ENCODE results near the gene EPHA3.

Gene EPHA3

DNA sequence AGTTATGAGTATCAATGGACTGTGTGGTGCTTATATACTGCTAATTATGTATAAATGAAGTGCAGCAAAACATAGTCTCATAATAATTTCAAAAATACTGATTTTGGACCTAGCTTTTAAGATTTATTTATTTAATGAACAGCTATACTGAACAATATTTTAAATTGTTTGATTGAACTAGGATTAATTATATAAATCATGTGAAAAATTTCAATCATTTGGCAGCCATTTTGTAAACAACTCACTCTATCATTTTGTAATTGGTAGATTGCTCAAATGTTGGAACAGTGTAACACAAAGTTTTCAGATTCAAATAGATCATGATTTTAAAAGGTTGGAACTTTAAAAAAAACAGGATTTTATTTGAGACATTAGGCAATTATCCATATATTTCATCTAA lies 47.0 kb downstream of the EPHA3 start:
- no peak for DNase-seq

DNA sequence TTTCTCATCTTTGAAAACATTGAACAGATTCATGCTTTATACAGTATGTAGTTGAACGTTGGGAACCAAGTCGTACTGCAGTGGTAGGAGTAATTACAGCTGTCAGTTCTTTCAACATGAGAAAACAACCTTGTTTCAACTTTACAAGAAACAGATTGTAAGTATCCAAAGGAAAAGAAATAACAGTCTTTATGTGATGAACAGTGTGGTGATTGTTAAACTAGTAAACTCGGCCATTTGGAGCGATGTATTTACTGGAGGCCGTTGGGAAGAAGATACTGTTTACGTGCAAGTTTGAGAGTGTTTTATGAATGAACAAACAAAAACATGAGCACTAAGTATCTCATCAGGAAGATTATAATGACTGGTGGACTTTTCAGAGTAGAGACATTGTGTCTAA lies 48.4 kb downstream of the EPHA3 start:
- no peak for DNase-seq

DNA sequence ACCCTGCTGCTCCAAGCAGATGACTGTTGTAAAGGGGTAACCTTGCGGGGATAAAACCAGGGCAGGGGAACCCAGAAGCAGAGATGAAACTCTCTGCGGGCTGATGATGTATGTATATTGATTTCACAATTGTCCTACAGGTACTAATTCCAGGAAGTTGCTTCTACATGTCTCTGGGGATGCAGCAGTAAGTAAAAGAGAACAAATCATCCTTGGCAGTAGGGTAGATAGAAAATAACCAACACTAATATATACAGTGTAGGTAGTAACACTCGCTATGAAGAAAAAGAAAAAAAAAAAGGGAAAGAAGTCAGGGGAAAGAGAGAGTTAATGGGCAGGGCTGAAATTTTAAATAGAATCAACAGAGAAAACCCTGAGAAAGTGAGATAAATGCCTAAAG lies 50.2 kb downstream of the EPHA3 start:
- no peak for DNase-seq

DNA sequence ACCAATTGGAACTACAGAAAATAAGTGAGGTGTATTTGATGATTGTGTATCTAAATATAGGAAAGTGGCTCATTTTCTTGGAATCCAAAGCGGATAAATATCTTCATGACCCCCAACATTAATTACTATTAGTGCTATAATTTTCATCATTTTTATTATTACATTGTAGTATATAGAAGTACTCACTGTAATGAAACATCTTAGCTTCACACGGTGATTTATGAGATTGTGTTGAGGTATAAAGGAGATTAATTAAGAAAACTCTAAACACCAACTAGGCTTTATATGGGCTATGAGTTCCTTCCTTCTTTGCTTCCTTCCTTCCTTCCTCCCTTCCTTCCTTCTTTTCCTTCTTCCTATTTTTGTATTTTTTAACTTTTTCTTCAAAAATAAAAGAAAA lies 52.2 kb downstream of the EPHA3 start:
- DNase-seq = no peak

DNA sequence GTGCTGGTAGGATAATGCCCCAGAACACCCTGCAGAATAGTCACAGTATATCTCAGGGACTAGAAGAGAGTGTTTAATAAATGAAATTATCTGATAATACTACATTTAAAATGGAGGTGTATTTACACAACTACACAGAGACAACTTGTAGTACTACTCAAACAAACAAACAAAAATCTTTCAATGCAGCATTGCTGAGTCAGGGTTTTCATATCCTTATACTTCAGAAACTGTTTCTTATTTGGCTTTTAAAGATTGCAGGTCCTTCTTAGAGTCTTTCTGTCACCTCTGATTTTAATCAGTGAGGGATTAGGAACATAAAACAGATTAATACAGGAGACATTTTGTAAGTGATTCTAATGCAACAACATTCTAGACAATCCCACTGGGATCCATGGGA lies 57.4 kb downstream of the EPHA3 start:
- DNase-seq = no peak

DNA sequence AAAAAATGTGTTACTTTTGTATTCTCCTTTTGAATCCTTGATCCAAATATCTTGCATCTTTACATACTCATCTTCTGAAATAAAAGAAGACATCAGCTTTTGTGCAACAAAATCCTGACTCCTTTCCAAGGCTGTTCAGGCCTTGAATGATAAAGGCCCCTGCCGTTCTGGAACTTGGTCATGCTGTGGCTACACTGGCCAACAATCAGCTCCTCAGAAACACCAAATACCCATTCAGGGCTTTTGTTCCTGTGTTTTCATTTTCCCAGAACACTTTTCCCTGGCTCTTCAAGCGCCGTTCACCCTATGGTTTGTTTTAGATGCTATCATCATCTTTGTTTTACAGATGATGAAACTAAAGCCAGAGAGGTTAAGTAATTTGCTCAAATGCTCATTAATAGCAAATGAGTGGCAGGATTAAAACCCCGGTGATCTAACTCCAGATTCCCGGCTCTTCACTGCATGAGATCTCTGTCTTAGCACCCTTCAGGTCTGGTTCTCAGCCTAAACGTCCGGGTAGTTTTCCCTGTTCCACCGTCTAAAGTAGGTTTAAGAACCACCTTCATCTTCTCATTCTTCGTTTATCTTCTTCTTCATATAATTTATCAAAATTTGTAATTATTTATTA lies 58.3 kb downstream of the EPHA3 start:
- DNase-seq = no peak

DNA sequence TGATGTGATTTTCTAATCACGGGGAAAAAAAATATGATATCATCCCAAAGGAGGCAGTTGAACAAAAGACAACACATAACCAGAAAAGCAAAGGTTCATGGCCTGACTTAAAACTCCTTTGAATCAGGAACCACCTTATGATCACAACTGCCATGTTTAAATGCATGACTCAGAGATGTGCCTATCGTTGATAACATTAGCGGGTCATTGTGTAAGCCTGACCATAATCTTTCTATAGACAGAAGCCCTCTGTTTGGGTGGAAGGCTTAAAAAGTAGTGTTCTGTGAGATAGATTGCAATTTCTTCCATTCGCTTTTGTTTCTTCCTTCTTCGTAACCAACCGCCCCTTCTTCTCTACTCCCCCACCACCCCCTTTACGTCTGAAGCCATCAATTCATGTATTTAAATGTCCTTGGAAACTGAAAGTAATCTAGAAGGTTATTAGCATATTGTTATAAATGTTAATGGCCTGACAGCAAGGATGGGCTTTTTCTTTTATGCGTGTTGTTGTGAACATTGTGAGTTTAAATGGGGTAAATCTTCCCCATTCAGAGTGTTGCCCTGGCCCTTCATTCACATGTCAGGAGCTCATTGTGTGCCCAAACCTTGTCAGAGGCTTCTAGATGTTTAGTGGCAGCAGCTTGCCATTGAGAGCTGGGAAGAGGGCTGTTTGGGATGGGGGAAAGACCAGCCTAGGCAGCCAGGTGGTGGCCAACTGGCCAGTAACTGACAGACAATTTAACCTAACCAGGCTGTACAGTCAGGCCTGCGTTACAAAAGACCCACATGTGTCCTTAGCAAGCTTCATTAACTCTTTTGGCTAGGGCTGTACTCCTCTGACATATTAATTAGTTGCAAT lies 64.5 kb downstream of the EPHA3 start:
- DNase-seq = no peak

DNA sequence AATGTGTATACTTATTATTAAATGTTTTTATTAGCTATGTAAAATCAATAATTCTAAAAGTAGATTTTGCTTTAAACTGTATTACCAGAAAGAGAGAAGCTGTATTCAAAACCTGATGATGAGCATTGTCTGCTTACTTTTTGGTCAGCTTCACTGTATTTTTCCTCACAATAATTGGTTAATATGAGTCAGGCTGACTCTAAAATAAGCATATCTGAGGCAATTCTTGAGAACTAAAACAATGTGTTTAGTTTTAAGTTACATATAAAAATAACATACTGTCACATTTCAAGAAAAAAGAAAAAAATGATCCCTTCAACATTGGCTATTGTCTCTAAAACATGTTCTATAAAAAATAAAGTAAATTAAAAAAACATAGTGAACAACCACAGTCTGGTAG lies 66.1 kb downstream of the EPHA3 start:
- DNase-seq = peak; percentile 5

DNA sequence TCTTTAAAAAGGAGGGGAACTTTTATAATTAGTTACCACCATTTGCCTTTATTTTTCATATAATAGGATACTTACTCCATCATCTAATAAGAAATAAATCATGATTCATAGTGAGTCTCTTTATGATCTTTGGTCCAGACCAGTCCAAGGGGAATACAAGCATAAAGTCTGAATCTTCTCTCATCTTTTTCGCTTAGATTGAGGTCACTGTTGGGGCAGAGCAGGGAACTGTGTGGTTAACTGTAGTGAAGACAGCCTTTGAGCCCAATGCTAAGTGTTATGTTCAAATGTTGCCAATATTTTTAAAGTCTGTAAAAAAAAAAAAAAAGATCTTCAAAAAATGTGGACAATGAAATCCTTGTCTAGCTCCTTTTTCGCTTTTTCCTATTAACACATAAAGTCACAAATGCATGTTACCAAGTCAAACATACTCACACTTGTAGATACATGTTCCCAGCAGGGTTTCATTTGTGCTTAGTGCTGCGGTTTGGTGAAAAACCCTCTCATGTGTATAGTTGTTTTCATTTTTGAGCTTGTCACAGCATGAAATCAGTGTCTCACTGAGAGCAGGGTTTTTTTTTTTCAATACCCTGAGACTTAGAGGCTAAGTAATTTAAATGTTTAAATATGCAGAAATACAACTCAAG lies 72.1 kb downstream of the EPHA3 start:
- DNase-seq = no peak

DNA sequence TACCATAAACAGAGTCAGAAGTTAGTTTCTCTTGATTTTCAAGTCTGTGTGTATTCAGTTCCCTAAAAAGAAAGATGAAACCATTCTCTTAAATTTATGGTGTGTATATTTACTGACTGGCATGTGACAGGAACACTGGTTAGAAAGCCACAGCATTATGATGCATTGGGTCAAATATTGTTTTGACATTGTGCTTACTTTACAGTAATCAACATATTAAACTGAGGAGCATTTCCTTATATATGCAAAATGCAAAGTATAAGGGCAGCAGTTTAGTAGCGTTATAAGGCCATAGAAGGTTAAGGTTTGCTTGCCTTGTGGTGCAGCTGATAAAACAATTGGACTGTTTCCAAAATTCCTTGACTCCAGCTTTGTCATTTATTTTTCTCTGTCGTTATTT lies 72.9 kb downstream of the EPHA3 start:
- peak; percentile 5 for DNase-seq

DNA sequence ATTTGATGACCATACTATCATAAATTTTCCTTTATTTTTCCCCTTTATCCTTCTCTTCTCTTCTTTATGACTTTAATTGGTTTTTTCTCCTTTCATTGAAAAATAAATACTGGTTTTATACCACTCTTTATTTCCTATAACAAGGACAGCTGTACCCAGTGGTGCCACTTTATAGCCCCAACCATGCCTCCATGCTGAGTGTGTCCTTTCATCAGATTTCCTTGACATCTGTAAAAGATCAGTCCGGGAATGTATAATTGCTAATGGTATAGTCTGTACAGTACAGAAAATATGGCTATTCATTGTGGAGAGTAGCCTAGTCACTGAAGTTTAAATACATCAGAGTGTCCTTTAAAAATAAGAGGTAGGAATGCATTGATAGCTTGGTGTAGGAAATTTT lies 74.6 kb downstream of the EPHA3 start:
- no peak for DNase-seq

DNA sequence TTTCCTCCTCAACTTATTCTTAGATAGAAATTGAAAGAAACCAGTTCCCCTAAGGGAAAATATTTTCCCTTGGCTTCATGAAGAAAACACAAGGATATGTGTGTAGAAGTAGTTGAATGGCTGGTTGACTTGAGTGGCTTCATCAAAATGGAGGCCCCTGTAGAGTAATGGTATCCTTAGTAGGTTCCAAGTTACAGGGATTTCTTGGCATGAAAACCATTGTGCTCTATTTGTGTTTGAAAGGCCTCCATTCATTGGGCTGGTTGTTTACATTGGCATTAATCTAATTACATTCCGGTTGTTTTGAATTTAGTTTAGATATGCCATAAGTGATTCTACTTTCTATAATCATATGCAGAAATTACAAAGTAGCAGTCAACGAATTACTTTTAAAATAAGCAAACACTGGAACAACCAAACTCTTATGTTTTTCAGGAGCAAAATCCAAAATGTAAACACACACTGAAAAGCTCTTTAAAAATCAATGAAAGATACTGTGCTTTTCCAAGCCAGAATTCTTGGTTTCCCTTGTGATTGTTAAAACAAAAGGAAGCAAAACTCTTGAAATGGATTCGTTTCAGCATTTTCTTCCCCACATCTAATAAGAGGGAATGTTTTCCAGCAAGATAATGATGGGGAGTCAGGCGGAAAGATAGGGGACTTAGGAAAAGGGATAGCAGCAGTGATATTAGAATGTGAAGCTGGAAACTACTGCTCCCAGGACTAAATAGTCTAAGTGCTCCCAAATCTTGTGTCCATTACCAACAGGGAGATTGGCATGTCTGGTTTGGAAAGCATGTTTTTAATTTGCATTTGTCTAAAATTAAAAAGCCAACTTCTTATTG lies 77.0 kb downstream of the EPHA3 start:
- DNase-seq = no peak

DNA sequence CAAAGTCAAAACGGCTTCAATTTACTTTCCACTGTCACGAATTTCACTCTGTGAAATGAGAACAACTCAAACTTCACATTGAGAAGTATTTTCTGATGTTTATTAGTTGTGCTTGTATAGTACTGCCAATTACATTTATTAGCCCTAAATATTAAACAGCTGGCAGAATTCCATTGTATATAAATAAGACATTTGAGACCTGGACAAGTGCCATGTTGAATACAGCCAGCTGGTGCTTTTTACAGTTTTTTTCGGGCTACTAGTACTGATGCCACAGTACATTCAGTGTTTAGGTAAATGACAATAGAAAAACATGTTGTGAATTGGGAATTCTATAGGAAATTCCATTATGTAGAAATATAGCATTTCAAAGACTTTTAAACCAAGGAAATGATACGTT lies 79.0 kb downstream of the EPHA3 start:
- DNase-seq = no peak

DNA sequence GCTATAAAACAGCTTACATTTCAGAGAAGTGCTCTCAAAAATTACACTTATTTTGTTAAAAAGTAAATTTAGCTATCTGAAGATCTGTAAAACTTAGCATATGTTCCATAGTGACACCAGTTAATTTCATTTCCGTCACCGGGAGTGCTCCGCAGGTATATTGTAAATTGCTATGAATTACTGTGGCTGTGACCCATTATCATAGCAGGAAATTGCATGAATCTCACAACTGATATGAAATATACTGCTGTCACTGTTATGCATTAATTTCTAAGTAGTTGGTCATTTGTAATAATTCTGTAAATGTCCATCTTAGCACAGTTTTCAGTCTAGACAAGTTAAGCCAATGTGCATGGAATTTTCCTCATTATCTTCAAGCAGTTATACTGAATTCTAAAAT lies 91.2 kb downstream of the EPHA3 start:
- DNase-seq = no peak

DNA sequence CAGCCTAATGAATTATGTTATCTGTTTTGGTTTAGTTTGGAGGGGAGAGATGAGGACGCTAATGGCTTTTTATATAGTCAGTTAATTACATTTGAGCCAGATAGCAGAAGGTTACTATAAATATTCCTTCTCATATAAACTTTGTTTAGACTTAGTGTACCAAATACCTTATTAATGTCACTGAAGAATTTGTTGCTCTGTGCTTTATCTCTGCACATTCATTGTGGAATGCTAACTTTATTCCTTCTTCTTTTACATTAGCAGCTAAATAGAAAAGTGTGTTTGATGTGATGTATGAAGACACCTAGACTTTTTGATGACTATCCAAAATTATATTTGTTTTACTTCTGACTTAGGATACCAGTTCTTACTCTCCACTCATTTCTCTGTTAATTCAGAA lies 105.2 kb downstream of the EPHA3 start:
- DNase-seq = no peak

DNA sequence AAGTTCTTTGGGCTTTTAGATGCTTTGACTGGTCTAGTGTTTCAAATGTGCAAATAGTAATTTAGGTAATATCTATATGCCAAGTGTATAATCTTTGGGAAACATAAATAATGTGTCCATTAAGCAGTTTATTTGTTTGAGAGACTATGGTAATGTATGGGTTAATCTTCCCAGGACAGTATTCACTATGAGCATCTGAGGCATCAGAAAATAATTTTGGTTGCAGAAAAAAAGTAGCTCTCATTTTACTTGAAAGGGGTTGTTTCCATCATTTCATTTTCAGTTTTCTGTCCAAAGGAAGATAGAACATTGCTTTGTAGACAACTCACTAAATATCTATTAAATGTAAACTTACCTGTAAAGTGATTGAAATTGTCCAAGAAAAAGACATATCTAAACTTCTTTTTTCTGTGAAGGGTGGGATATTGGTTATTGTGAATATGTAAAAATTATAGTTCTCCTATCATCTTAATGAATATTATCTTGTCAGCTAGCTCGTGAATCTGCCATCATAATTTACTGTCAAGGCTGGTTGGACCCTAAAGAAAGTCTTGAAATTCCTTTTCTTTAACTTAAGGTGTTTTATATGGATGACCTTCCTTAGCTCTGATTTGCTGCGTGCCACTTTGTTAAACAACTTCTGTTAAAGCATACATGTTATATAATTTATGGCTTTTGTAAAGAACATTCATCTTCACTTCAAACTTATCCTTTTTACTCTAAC lies 108.8 kb downstream of the EPHA3 start:
- DNase-seq = peak; percentile 52

DNA sequence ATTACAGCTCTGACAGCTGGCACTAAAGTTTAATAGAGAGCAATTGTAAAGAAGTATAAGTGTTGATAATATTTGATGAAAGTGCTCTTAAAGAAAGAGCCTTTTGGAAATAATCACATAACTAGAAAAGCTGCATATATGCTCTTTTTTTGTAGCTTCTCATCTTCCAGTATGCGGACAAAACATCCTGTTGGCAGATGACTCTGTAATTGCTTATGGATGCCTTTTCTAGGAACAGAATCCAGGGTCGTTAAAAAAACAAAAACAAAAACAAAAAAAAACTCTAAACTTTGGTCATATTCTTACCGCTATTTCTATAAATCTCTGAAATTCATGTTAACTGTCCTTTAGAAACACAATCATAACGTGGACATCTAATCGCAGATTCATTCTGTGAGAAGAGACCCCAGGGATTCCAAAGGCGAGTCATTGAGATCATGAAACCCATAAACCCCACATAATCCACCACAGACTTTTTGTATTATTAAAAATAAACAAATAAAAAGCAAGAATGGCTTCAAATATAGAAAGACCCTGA lies 109.8 kb downstream of the EPHA3 start:
- no peak for DNase-seq

DNA sequence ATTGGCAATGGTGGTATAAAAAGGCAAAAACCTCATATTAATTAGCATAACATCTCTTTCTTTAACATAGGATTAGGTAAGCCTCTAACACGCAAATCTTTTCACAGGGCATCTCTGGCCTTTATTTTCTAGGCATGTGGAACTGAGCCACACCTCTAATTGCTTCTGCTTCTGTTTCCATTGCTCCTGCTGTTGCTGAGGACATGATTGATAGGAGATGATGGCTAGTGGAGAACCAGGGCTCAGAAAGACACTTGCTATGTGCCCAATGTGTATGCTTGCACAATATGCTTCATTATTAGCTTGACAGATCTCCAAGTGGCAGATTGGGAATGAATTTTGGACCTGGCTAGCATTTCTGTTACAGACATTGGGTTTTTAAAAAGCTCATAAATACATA lies 114.5 kb downstream of the EPHA3 start:
- DNase-seq = no peak

DNA sequence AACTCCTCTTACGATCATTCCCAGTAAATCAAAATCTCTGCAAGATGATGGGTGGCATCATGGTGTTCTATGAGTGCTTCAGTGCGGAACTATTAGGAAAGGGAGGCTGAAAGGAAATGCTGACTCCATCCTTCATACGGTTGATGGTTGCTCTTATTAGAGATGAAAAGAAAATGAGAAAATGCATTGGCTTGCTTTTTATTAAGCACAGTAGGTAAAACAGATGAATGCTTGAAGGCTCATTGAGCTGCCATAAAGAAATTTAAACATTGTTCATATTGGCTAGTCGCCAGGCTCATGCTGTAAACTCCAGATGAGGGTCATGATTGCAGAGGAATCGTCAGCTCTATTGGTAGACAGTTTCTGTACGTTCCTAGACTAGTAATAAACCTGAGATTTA lies 115.8 kb downstream of the EPHA3 start:
- DNase-seq = no peak

DNA sequence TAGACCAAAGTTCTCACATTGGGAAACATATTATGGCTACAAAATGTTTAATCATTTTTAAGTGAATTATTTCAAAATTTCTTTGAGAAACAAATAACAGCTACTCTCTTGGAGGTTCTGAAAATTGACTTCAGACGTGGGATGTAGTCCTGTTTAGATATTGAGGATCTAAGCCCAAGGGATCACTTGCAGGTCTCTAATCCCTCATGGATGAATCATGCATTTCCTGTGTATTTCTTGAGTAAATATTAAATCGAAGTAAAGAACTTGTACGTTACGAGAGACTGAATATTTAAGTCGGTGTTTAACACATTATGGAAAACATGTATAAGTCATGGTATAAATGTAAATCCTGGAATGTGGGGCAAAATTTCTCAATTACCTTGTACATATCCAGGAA lies 119.8 kb downstream of the EPHA3 start:
- DNase-seq = peak; percentile 75

DNA sequence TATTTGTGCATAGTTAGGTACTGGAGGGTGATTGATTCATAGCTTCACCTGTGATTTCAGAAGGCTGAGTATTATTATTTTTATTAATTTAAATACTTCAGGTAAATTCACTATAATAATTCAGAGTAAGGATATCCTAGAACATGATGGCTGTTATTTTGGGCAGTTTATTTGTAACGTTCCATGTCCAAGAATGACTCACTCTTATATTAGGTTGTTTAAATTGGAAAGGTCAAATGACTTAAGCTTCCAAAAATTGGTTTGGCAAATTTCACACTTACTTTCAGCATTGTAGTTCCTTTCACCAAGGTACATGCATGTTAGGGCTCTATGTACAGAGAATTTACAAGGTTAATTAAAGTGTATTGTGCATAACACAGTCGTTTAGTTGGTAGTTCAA lies 120.2 kb downstream of the EPHA3 start:
- DNase-seq = peak; percentile 59

DNA sequence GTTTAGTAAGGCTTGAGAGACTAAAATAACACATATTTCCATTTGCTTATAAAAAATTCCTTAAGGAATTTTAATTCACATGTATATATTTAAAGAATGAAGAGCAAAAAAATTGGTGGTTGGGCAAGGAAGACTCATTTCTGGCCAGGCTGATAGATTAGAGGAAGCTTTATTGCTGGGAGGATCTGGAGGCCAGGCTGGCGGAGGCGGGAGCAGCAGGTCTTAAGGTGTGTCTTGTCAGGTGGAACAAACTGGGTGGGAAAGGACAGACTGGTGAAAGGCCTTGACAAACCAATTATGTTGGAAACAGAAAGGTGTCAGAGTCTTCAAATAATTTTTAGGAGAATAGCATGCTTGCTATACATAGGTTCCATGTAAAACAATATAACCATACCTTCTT lies 124.7 kb downstream of the EPHA3 start:
- DNase-seq = no peak

Data from HCEC 1CT (cell line).